ENCODE measurements around the gene BAD.

DNA sequence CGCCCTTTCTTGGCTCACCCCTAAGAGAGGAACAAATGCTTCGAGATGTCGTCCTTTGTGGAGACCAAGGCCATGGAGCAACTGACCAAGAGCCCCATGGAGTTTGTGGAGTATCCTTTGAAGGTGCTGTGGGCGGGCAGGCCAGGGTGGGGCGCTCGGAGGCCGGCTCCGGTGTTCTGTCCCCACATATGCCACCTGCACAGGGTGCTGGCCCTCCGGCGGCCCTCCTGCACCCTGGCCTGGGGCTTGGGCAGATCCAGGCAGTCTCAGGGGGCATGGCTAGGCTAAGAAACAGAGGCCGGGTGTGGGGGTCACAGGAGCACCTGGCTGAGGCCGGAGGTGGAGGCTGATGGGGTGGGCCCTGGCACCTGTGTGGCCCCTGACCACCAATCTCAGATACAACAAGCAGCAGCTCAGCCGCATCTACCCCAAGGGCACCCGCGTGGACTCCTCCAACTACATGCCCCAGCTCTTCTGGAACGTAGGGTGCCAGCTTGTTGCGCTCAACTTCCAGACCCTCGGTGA, 22.8 kb downstream of the BAD start:
- TF ChIP-seq, protein P1, sequence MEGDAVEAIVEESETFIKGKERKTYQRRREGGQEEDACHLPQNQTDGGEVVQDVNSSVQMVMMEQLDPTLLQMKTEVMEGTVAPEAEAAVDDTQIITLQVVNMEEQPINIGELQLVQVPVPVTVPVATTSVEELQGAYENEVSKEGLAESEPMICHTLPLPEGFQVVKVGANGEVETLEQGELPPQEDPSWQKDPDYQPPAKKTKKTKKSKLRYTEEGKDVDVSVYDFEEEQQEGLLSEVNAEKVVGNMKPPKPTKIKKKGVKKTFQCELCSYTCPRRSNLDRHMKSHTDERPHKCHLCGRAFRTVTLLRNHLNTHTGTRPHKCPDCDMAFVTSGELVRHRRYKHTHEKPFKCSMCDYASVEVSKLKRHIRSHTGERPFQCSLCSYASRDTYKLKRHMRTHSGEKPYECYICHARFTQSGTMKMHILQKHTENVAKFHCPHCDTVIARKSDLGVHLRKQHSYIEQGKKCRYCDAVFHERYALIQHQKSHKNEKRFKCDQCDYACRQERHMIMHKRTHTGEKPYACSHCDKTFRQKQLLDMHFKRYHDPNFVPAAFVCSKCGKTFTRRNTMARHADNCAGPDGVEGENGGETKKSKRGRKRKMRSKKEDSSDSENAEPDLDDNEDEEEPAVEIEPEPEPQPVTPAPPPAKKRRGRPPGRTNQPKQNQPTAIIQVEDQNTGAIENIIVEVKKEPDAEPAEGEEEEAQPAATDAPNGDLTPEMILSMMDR (conservative IDR thresholded peaks at IDR 0.05; ENCODE audit: low read depth, low read length), result no peak
- no peak for TF ChIP-seq EZH2 (IDR thresholded peaks at IDR 0.05; ENCODE audit: borderline replicate concordance, low read depth, low read length, poor library complexity, severe bottlenecking)
